HFF-Myc (cell line): Measurements from ENCODE around the gene SETD3.

Source experiments
- DNase-seq: peaks from one replicate; pipeline ENCODE4 v3.0.0-alpha.2; 2011; ENCODE audit warnings: low read depth; ENCODE audit errors: extremely low read depth
- H3K4me3 ChIP-seq: replicated peaks from 2 replicates; pipeline ENCODE4 v1.5.1; 2011; ENCODE audit warnings: low read depth, mild to moderate bottlenecking, control low read depth, low read length
- TF ChIP-seq, protein P1 (sequence below): IDR thresholded peaks from 2 replicates; pipeline ENCODE4 v1.5.1; 2012; ENCODE audit warnings: mild to moderate bottlenecking, low read depth, low read length, control low read depth; ENCODE audit errors: missing control alignments

SETD3 gene

DNA sequence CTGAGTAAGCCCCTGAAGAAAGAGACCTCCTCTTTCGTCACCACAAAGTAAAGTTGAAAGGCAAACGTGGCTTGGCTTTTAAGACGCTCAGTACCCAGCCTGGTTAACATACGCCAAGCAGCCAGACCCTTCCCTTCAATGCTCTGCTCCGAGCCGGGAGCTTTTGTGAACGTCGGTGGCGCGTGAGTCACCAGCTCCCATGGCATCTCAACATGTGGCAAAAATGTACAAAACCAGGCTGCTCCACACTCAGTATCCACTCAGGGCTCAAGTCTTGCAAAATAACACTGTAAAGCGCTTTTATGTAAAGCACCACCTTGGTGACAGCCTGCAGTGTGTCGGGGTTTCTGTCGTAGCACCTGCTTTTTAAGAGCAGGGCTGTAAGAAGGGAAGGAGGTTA lies 89.0 kb downstream of the SETD3 start:
- no peak overlapping the region for H3K4me3 ChIP-seq
- no peak for DNase-seq
- TF ChIP-seq, protein P1, sequence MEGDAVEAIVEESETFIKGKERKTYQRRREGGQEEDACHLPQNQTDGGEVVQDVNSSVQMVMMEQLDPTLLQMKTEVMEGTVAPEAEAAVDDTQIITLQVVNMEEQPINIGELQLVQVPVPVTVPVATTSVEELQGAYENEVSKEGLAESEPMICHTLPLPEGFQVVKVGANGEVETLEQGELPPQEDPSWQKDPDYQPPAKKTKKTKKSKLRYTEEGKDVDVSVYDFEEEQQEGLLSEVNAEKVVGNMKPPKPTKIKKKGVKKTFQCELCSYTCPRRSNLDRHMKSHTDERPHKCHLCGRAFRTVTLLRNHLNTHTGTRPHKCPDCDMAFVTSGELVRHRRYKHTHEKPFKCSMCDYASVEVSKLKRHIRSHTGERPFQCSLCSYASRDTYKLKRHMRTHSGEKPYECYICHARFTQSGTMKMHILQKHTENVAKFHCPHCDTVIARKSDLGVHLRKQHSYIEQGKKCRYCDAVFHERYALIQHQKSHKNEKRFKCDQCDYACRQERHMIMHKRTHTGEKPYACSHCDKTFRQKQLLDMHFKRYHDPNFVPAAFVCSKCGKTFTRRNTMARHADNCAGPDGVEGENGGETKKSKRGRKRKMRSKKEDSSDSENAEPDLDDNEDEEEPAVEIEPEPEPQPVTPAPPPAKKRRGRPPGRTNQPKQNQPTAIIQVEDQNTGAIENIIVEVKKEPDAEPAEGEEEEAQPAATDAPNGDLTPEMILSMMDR, result no peak

DNA sequence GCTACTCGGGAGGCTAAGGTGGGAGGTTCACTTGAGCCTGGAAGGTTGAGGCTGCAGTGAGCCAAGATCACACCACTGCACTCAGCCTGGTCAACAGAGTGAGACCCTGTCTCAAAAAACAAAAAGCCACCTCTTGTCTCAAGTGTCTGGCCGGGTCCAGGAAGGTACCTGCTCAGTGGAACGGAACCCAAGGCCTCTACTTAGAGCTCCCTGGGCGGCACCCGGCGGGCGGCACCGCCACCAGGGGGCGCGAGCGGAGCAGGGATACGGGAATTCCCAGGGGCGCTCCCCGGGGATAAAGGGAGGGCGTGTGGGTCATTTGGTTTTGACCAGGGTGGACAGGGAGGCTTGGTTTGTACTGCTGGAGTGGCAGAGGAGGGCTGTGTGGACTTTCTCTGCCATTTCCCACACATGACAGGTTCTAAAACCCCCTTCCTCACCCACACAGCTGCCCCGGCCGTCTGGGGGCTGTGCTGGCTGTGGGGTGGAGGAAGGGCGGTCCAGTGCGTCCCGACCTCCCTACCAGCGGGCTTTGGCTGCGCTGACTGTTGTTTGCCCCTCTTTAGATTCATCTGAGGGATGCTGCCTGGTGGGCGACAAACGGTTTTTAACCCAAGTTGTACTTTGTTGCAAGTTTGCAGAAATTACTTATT lies 91.4 kb downstream of the SETD3 start:
- no peak overlapping the region for H3K4me3 ChIP-seq
- no peak for DNase-seq
- TF ChIP-seq, protein P1, result peak; percentile 94

DNA sequence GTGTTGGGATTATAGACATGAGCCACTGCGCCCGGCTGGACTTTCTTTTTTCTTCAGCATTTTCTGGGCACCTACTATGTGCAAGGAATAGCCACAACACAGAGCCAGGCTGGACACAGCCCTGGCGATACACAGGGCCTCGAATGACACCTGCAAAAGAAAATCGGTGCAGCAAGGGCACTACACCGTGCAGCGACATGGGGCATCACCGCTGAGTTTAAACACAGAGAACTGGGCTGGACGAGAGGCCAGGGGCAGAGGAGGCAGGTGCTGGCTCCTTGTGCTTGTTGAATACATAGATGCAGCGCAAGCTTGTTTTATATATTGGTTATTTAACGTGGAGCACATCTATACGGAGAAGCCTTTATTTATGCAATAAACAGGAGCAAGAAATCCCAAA lies 92.4 kb downstream of the SETD3 start:
- H3K4me3 ChIP-seq, result no peak overlapping the region
- TF ChIP-seq, protein P1, result no peak
- no peak for DNase-seq

DNA sequence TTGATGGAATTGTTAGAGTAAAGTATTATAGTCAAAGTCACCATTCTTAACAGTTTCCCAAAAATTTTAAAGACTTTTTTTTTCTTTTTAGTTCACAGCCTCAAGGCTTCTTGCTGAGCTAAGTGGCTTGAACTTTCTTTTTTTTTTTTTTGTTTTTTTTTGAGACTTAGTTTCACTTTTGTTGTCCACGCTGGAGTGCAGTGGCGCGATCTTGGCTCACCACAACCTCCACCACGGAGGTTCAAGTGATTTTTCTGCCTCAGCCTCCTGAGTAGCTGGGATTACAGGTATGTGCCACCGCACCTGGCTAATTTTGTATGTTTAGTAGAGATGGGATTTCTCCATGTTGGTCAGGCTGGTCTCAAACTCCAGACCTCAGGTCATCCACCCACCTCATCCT lies 92.8 kb downstream of the SETD3 start:
- no peak overlapping the region for H3K4me3 ChIP-seq
- DNase-seq, result no peak
- TF ChIP-seq, protein P1, result no peak

DNA sequence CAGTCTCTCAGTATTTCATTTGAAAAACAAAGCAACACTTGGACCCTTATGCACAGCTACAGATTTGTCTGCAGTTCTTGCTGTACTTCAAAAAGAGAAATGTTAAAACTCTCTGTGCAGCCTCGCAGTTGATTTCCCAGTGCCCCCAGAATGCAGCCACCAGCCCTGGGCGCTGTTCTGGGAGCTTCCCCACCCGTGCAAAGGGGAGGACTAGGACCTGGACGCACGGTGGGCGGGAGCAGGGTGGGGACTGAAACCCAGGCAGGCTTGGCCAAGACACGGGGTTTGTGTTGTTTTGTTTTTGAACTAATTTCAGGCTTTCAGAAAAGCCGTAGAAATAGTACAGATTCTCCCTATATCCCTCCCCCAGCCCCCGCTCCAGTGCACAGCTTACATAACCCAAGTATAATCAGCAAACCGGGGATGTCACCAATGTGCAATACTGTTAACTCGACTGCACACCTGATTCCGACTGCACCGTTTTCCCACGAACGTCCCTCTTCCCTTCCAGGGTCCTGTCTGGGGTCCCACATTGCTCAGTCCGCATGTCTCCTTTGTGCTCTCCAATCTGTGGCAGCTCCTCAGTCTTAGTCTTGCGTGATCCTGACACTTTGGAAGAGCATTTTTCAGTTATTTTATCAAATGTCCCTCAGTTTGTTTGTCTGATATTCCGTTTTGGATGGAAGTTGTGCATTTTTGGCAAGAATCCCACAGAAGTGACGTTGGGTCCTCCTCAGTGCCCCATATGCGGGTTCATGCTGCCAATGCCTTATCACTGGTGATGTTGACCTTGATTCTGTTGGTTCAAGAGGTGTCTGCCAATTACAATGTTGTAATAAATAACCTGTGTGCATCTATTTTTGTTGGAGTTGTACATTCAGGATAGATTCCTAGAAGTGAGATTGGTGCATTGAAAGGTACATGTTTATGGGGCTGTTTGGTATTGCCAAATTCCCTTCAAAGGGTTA lies 95.9 kb downstream of the SETD3 start:
- no peak for DNase-seq
- H3K4me3 ChIP-seq, result no peak overlapping the region
- TF ChIP-seq, protein P1, result no peak

DNA sequence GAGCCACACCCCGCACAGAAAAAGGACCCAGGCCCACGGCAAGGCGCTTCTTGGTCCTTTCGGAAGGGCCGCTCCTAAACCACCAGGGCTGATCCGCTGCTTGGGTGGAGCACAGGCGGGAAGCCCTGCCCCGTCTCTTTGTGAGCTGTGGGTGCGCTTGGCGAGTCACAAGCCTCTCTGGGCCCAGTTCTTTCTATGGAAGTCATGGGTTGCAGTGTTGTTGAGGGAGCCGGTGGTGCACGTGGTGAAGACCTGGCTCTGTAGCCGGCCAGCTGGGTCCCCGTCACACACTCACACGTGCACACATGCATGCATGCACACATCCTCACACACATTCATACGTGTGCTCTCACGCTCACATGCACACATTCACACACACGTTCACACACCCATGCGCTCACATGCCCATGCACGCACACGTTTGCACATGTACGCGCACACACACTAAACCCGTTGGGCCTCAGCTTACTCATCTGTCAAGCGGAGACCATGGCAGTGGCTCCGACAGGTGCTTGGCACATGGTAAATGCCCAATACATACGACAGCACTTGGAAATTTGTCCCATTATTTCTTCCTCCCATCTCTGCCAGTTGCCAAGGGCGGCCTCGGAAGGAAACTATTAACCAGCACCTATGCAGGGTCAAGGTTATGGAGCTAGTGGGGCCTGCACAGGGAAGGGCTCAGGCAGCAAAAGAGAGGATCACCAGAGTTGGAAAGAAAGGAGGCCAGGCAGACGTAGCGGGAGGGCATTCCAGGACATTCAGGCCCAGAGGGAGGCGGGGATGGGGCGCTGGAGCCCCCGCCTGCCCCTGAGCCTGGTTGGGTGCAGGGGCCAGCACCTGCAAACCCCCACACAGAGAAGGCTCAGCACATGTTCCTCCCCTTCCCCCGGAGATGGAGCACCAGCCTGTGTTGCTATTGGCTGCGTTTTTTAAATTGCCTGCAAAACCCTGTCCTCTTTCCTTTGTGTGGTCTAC lies 96.9 kb downstream of the SETD3 start:
- no peak for DNase-seq
- H3K4me3 ChIP-seq, result no peak overlapping the region
- TF ChIP-seq, protein P1, result no peak
